ENCODE data around the gene CAPN10. TPM values are rescaled to one million over a fixed set of nuclear protein-coding genes. Genes with fewer than 3 reads are reported as not detected.

CAPN10 gene
- total and polyA plus RNA-seq, 2 donors (not counting 3 experiments of a cell fraction or from before 2014, with no cell fraction given), result 25.2 to 39.9 TPM

DNA sequence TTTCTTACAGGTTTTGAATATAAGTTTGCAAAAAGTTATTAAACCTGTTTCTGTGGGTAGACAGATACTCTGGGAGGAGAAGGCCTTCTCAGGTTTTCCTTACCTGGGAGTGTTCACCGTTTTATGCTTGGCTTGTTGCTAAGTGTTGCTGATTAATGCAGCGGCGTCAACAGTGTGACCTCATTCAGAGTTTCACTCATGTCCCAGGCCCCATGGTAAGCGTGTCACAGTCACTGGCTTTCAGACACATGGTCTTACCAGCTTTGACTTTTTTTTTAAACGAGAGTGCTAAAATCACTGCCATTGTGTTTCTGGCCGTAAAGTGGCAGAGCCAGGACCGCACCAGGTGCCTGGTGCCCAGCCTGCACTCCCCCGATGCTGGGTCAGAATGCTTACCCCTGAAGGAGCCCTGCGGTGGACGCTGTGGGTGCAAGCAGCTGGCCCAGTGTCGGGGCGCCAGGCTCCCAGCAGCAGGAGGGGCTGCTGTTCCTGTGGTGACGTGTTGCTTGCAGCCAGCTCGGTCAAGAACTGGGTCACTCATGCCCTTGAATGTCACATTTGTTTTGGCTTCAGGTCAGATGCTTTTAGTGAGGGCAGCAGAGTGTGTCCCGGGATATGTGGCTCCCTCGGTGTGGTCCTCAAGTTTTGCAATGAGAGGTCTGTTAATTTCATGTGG, 3.5 kb downstream of the CAPN10 start:
- dilution Hi-C loops (cut with MboI; ENCODE audit: extremely low pct_ligation_motif_present, low sequenced_read_pairs), result no loop called here
- FAIRE-seq (no peak), DNase-seq (ENCODE audit: low read depth, low spot score) (no peak)
- H3K4me1 ChIP-seq (ENCODE audit: control insufficient read depth, extremely low read depth, insufficient read depth, low read length), result peaks cover 17% of the 10 kb centered on the region
- no peak overlapping the region for H3K4me3 ChIP-seq (replicated peaks in 1 of 3; ENCODE audit: insufficient read depth in 1 of 3, low read depth in 1 of 3, low read length in 3 of 3)
- H3K4me2 ChIP-seq (ENCODE audit: insufficient read depth, low read length), result no peak overlapping the region
- no peaks in the 10 kb centered on the region for H3K9me3 ChIP-seq (replicated peaks; ENCODE audit: control insufficient read depth, insufficient read depth, low read length)
- no peak for TF ChIP-seq JUN (IDR thresholded peaks at IDR 0.05; ENCODE audit: borderline replicate concordance, insufficient read depth, insufficient read length, low read depth)
- TF ChIP-seq FOS (IDR thresholded peaks at IDR 0.05; ENCODE audit: borderline replicate concordance, insufficient read depth, low read length), result no peak
- TF ChIP-seq GATA2 (IDR thresholded peaks at IDR 0.05; ENCODE audit: insufficient read depth, insufficient read length, low read depth, low read length), result no peak
- no peak for TF ChIP-seq EZH2 (IDR thresholded peaks at IDR 0.05; ENCODE audit: borderline replicate concordance, low read depth, low read length, severe bottlenecking)
- no peak for TF ChIP-seq MYC (IDR thresholded peaks at IDR 0.05; ENCODE audit: low read depth, low read length)
- TF ChIP-seq POLR2A (IDR thresholded peaks at IDR 0.05; ENCODE audit: low read depth, low read length), result no peak
- no peak for TF ChIP-seq CTCF (IDR thresholded peaks at IDR 0.05; ENCODE audit: extremely low read depth in 1 of 2, insufficient read depth in 1 of 2, low read depth in 1 of 2, low read length in 2 of 2)
- TF ChIP-seq POLR2AphosphoS5 (IDR thresholded peaks at IDR 0.05; ENCODE audit: insufficient read depth, low read depth, low read length), result no peak
- TF ChIP-seq, protein P1, sequence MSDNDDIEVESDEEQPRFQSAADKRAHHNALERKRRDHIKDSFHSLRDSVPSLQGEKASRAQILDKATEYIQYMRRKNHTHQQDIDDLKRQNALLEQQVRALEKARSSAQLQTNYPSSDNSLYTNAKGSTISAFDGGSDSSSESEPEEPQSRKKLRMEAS (IDR thresholded peaks at IDR 0.05; ENCODE audit: insufficient read depth, insufficient read length), result no peak
- H3K27me3 ChIP-seq (ENCODE audit: control insufficient read depth in 2 of 2, insufficient read depth in 2 of 2, low read length in 2 of 2), result no peaks in the 10 kb centered on the region
- H3K79me2 ChIP-seq (ENCODE audit: control insufficient read depth, insufficient read depth, low read length), result peaks cover 47% of the 10 kb centered on the region
- H3K27ac ChIP-seq (ENCODE audit: insufficient read depth, low read depth, low read length), result no peak overlapping the region
- no peaks in the 10 kb centered on the region for H3K9me1 ChIP-seq (replicated peaks; ENCODE audit: control insufficient read depth, extremely low read depth, insufficient read depth, low read length)
- no peaks in the 10 kb centered on the region for H4K20me1 ChIP-seq (replicated peaks; ENCODE audit: control insufficient read depth, extremely low read depth, insufficient read depth, low read length)
- CTCF ChIA-PET, result interaction anchor here (1.2 to 5.3 kb wide), 2 partner anchors 24 to 29 kb away, joined by 4 to 47 read pairs; no protein-coding TSS in a partner anchor
- BruUV-seq (replicated peaks), result no TSS peak
- peaks cover 2 to 22% of the 10 kb centered on the region in 2 experiments for H3K36me3 ChIP-seq (ENCODE audit: control insufficient read depth in 2 of 2, extremely low read depth in 1 of 2, insufficient read depth in 2 of 2, low read length in 2 of 2)
- intact Hi-C loops (cut with micrococcal nuclease), result no loop called here
- no peak overlapping the region for H2AFZ ChIP-seq (ENCODE audit: low read depth, low read length)
- POLR2A ChIA-PET, result no interaction called here
- no peak overlapping the region for H3K9ac ChIP-seq (replicated peaks; ENCODE audit: extremely low read depth, insufficient read depth, low read length)

Measured in endothelial cell of umbilical vein (primary cell).